Stimulated activated CD4-positive, alpha-beta T cell treated with anti-CD3 and anti-CD28 coated beads, Interleukin-2, amount 100 ng/mL, for 24 hours (primary cell): ENCODE data around the gene CWF19L1.

ENCODE experiments used
- DNase-seq, 2 donors: peaks; one replicate each; pipeline ENCODE4 v3.0.0-alpha.2; 2020

CWF19L1 gene

GRCh38 chr10:100248820-100249219 is 18.6 kb downstream of the CWF19L1 start:
- DNase-seq, result no peak

- DNase-seq, result no peak
These were observed 21.8 kb downstream of the CWF19L1 start for GRCh38 chr10:100245484-100246220.

- DNase-seq, result no peak
These were observed 27.6 kb downstream of the CWF19L1 start for GRCh38 chr10:100239851-100240250.

GRCh38 chr10:100238429-100238828 is 29.0 kb downstream of the CWF19L1 start:
- DNase-seq, result no peak

GRCh38 chr10:100232101-100232500 is 35.3 kb downstream of the CWF19L1 start:
- DNase-seq, result no peak

DNA sequence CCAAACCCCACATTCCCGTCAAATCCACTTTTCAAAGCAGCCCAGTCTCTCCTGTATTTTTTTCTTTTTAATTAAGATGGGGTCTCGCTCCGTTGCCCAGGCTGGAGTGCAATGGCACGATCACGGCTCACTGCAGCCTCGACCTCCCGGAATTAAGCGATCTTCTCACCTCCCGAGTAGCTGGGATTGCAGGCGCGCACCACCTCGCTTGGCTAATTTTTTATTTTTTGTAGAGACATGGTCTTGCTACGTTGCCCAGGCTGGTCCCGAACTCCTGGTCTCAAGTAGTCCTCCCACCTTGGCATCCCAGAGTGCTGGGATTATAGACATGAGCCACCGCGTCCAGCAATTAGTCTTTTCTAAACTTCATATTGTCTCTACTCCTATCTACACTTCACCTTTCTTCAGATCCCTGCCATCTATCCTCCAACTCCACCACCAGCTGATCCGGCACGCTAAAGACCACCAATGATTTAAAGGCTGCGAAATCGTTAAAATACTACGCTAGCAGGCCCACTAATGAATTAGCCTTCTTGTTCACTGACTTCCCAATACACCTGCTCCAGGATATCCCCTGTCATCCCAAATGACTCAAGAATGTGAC is 37.5 kb downstream of the CWF19L1 start:
- peak in 1 of 2 donors; percentile 11 for DNase-seq

DNA sequence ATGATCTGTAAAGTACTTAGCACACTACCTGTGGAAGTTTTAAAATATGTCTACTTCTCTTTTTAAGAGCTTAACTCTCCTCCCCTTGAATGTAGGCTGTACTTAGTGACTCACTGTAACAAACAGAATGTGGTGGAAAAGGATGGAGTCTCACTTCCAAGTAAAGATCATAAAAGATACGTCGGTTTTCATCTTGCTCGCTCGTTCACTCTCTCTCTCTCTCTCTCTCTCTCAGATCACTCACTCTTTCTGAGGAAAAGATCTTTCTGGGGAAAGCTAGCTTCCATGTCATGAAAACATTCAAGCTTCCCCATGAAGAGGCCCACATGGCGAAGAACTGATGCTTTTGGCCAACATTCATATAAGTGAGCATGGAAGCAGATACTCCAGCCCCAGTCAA is 43.6 kb downstream of the CWF19L1 start:
- DNase-seq, result no peak

GRCh38 chr10:100222529-100222928 is 44.9 kb downstream of the CWF19L1 start:
- no peak for DNase-seq

DNA sequence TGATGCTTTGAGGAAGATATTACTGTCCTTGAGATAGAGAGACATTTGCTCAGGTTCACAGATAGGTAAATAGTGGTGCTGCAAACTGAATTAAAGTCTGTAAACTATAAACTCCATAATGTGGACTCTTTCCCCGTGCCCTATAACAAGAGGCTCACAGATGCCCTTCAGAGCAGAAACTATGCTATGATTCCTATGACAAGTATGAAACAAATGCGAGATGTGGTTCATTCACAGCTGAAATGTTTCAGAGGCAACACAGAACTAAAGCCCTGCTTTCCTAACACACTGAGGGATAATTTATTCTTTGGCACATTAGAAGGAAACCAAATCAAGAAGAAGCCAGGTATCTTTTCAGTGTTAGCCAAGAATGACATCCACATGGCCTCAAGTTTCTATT is 51.4 kb downstream of the CWF19L1 start:
- no peak for DNase-seq

GRCh38 chr10:100209303-100209702 is 58.1 kb downstream of the CWF19L1 start:
- no peak for DNase-seq

DNA sequence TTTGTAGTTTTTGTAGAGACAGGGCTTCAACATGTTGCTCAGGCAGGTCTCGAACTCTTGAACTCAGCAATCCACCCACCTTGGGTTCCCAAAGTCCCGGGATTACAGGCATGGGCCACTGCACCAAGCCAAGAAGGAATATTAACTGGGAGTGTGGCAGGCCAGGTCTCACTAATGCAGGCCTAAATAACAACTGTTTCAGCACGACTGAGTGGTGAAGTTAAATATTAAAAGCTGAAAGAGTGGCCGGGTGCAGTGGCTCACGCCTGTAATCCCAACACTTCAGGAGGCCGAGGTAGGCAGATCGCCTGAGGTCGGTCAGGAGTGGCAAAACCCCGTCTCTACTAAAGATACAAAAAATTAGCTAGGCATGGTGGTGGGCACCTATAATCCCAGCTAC is 59.2 kb downstream of the CWF19L1 start:
- DNase-seq, result no peak

DNA sequence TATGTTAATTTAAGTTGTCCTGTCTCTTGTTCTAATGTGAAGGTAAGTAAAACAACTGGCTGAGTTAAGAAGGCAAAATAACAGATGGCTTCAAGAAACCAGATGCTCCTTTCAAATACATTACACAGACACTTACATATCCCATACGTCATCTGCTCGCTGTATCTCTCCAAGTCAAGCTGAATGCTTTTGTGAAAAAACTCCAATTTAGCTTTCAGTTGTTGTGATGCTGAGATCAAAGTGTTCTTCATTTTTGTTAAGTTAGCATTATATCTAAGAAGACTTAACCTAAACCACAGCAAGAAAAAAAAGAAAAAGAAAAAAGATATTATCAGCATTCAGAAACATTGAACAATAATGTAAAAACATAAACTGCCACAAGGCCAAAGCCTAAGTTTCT is 63.1 kb downstream of the CWF19L1 start:
- no peak for DNase-seq

GRCh38 chr10:100201549-100201948 is 65.9 kb downstream of the CWF19L1 start:
- no peak for DNase-seq

DNA sequence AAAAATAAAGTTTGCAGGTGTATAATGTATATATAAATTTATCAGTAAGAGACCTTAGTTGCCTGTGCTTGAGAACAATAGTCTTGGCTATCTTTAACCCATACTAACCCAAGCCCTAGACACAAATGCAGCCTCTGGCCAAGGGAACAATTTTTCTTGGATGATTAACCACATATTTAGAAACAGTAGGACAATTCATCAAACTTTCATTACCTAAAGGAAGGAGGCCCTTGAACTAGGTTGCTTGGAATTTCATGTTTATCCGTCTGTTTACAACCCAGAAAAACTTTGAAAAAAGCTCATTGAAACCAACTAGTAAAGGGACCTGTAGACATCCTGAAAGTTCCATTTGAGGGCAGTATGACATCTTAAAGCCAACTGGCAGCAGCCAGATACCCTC is 72.7 kb downstream of the CWF19L1 start:
- DNase-seq, result no peak

DNA sequence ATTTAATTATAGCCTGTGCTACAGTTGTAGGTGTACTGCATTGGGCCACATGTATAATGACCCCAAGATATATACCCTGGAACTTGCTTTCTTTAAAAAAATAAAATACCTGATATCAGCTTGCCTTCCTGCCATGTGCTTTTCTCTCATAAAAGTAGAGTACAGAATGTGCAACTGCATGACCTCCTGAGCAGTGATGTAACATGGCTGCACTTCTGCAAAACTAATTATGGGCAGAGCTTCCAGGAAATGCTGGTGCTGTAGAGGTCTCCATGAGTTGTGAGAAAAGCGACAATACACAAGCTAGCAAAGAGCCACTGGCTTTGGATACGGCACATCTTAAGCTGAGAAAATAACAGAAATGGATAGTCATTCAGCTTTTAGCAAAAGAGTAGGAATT is 75.1 kb downstream of the CWF19L1 start:
- DNase-seq, result no peak

- peak; percentile 41 to 43 for DNase-seq
These were observed 80.9 kb downstream of the CWF19L1 start for GRCh38 chr10:100186253-100187212.

DNA sequence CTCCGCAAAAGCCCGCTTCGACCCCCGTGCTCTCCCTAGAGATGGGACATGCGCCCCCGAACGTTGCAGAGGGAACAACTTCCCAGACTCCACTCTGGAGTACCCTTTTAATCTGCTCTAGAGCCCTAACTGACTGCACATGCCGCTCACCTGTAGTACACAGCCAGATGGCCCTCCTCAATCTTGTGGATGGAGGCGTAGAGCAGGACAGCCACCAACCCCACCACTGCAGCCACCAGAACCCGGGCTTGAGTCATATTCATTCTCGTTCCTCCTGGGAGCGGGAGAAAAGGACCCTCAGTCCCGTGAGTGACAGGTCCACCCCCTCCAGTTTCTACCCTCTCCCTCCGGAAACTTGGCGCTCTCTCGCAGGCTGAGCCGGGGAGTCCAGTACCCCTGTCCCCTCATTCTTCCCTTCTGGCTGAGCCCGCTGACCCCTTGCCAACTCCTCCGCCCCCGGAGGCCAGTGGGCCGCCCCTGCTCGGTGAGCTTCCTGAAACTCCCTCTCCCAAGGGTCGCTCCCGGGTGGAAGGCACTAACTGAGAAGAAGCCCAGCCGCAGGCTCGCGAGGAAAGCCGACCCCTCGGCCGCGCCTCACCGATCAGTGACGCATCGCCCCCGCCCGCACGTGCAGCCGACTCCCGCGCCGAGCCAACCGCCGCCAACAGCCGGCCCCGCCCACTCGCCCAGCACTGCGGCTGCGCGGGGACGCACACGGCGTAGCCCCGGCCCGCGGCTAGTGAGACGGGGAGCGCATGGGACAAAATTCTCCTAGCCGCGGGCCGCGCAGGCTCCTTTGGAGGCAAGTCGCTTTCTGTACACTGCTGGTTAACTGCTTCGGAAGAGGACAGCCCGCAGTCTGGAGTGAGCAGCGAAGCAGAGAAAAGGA is 81.8 kb downstream of the CWF19L1 start, which contains the start of gene ERLIN1:
Gene ERLIN1, minus strand, starts transcription at position 666 of the 889 bp plus-strand sequence. Its CDS starts 403 bp downstream, at position 263.
- DNase-seq, result peak; percentile 94 to 97

- no peak for DNase-seq
These were observed 82.6 kb downstream of the CWF19L1 start for GRCh38 chr10:100184840-100185239.

DNA sequence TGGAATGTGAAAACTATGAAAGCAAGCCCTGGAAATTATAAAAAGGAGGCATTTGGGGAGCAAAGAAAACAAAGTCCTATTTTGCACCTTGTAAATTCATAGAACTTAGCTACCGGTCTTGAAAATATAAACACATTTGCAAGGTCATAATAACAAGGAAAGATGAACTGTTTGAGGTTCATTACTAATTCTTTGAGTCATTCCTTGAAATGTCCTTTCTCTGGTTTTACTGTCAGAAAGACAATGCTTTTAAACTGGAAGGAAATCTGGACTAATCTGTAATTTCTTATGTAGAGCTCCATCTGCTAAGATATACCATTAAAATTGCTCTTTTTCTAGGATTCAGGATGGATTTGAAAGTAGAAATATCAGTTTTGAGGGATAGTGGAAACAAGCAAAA is 83.0 kb downstream of the CWF19L1 start:
- no peak for DNase-seq

DNA sequence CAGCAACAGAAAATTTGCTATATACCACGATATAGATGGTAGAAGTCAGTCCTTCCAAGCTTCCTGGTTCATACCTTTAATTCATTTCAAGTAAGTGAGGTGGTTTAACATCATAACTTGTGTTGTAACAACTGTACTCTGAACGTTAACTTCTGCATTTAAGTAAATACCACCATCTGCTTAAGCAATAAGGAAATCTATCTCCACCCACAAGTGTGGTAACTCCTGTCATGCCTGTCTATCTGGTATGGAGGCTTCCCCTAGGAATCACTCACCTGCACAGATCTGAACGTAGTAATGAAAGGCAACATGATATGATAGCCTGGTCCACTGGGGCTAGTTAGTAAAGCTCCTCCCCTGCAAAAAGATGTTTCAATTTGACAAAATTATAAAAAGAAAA is 84.0 kb downstream of the CWF19L1 start:
- no peak for DNase-seq

GRCh38 chr10:100182908-100183307 is 84.5 kb downstream of the CWF19L1 start:
- DNase-seq, result no peak
